Putamen (tissue), 1 donor: ENCODE measurements around the gene MATK.

Experiments
- DNase-seq: peaks from one replicate; pipeline ENCODE4 v3.0.0-alpha.2; 2016; ENCODE audit warnings: low spot score

The MATK gene

GRCh38 chr19:3788996-3789778, 3.0 kb upstream of the MATK start:
- DNase-seq: no peak

GRCh38 chr19:3785451-3785937, 687 bp downstream of the MATK start:
- DNase-seq: no peak

GRCh38 chr19:3784607-3785450, 1.4 kb downstream of the MATK start:
- DNase-seq: no peak

- no peak for DNase-seq
These were observed 2.3 kb downstream of the MATK start for GRCh38 chr19:3783660-3784584.

- DNase-seq: no peak
These were observed 3.3 kb downstream of the MATK start for GRCh38 chr19:3782903-3783302.

GRCh38 chr19:3782330-3782729, 3.9 kb downstream of the MATK start:
- DNase-seq: no peak

GRCh38 chr19:3781603-3782002, 4.6 kb downstream of the MATK start:
- DNase-seq: no peak

GRCh38 chr19:3780786-3781304, 5.3 kb downstream of the MATK start:
- DNase-seq: no peak

GRCh38 chr19:3778899-3779723, 7.1 kb downstream of the MATK start:
- no peak for DNase-seq

- no peak for DNase-seq
These were observed 7.9 kb downstream of the MATK start for GRCh38 chr19:3778104-3778867.

GRCh38 chr19:3776479-3777040, 9.6 kb downstream of the MATK start:
- no peak for DNase-seq

- no peak for DNase-seq
These were observed 10.3 kb downstream of the MATK start for GRCh38 chr19:3775831-3776230.

GRCh38 chr19:3775374-3775711, 10.8 kb downstream of the MATK start:
- no peak for DNase-seq

GRCh38 chr19:3774621-3775373, 11.4 kb downstream of the MATK start:
- no peak for DNase-seq

- DNase-seq: no peak
These were observed 12.2 kb downstream of the MATK start for GRCh38 chr19:3773814-3774515.

GRCh38 chr19:3771906-3772455, 14.2 kb downstream of the MATK start, which contains the start of gene RAX2:
RAX2 (minus strand) TSS chr19:3772228; CDS start chr19:3771742, 486 bp downstream.
- DNase-seq: no peak

GRCh38 chr19:3771000-3771905, 14.9 kb downstream of the MATK start:
- DNase-seq: no peak
